Breast epithelium (tissue), 3 donors: ENCODE measurements around the gene ATAD3A.

Experiments
- CTCF ChIP-seq, 3 donors: fragments of 450-650 bp; IDR thresholded peaks; one replicate each; pipeline ENCODE4 v1.5.1; 2016 to 2017; ENCODE audit warnings: antibody characterized with exemption in 3 of 3, mild to moderate bottlenecking in 3 of 3, moderate library complexity in 3 of 3
- POLR2AphosphoS5 ChIP-seq, 3 donors: sonication (generic); formaldehyde crosslinking; IDR thresholded peaks; one replicate each; pipeline ENCODE4 v1.6.1; 2017; ENCODE audit warnings: antibody characterized with exemption in 3 of 3

- TF ChIP-seq CTCF (IDR thresholded peaks at IDR 0.05) (no peak), POLR2AphosphoS5 (IDR thresholded peaks at IDR 0.05) (no peak)
These were observed 44.5 kb downstream of the ATAD3A start for GRCh38 chr1:1556505-1556904.
